ENCODE measurements around the gene ZNF419.

The ZNF419 gene

GRCh38 chr19:57537953-57538547, 50.5 kb downstream of the ZNF419 start:
- no peak for DNase-seq
